Right lobe of liver (tissue), 4 donors: ENCODE results near the gene FMR1NB.

ENCODE experiments used
- POLR2A ChIP-seq: fragments of 450-650 bp; IDR thresholded peaks from one replicate; pipeline ENCODE4 v1.6.1; 2017; ENCODE audit warnings: antibody characterized with exemption, mild to moderate bottlenecking
- TF ChIP-seq, protein P1 (sequence below), 4 donors: fragments of 200-600 bp in 3 of 4; fragments of 450-650 bp in 1 of 4; IDR thresholded peaks; one replicate each; pipeline versions ENCODE4 v1.5.1 to v1.8.0; 2016 to 2022; ENCODE audit warnings: antibody characterized with exemption in 4 of 4, mild to moderate bottlenecking in 2 of 4
- donor health status: DM: no; HTN: no; CAD: no.
- donor health status: DM: no; HTN: no; CAD: no.
- donor health status: DM: no; HTN: yes; CAD: no.

GRCh38 chrX:148047200-148047599 is 66.1 kb downstream of the FMR1NB start:
- TF ChIP-seq, protein P1, sequence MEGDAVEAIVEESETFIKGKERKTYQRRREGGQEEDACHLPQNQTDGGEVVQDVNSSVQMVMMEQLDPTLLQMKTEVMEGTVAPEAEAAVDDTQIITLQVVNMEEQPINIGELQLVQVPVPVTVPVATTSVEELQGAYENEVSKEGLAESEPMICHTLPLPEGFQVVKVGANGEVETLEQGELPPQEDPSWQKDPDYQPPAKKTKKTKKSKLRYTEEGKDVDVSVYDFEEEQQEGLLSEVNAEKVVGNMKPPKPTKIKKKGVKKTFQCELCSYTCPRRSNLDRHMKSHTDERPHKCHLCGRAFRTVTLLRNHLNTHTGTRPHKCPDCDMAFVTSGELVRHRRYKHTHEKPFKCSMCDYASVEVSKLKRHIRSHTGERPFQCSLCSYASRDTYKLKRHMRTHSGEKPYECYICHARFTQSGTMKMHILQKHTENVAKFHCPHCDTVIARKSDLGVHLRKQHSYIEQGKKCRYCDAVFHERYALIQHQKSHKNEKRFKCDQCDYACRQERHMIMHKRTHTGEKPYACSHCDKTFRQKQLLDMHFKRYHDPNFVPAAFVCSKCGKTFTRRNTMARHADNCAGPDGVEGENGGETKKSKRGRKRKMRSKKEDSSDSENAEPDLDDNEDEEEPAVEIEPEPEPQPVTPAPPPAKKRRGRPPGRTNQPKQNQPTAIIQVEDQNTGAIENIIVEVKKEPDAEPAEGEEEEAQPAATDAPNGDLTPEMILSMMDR (IDR thresholded peaks at IDR 0.05), result no peak
- TF ChIP-seq POLR2A, result no peak
